ENCODE results near the gene NEURL2.
"Not testable (repeated sequence)": the region's sequence is repeated elsewhere in the genome, so short reads cannot be mapped to it uniquely, and the experiment has no call there.

- TF ChIP-seq, protein P1, sequence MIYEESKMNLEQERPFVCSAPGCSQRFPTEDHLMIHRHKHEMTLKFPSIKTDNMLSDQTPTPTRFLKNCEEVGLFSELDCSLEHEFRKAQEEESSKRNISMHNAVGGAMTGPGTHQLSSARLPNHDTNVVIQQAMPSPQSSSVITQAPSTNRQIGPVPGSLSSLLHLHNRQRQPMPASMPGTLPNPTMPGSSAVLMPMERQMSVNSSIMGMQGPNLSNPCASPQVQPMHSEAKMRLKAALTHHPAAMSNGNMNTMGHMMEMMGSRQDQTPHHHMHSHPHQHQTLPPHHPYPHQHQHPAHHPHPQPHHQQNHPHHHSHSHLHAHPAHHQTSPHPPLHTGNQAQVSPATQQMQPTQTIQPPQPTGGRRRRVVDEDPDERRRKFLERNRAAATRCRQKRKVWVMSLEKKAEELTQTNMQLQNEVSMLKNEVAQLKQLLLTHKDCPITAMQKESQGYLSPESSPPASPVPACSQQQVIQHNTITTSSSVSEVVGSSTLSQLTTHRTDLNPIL (CRISPR knock-in tag; IDR thresholded peaks at IDR 0.05; ENCODE audit: low read depth): not testable (repeated sequence)
- not testable (repeated sequence) for TF ChIP-seq TSHZ2 (CRISPR knock-in tag; IDR thresholded peaks at IDR 0.05); ZFP30 (CRISPR knock-in tag; IDR thresholded peaks at IDR 0.05); ZNF8 (CRISPR knock-in tag; IDR thresholded peaks at IDR 0.05); GLIS3 (CRISPR knock-in tag; IDR thresholded peaks at IDR 0.05); ARNTL (CRISPR knock-in tag; IDR thresholded peaks at IDR 0.05; ENCODE audit: borderline replicate concordance, low read depth); ESRRG (CRISPR knock-in tag; IDR thresholded peaks at IDR 0.05); PPARA (CRISPR knock-in tag; IDR thresholded peaks at IDR 0.05; ENCODE audit: borderline replicate concordance); ZFP3 (CRISPR knock-in tag; IDR thresholded peaks at IDR 0.05); SNAI2 (CRISPR knock-in tag; IDR thresholded peaks at IDR 0.05); ZNF565 (CRISPR knock-in tag; conservative IDR thresholded peaks at IDR 0.05; ENCODE audit: low read depth)
- TF ChIP-seq, protein P2, sequence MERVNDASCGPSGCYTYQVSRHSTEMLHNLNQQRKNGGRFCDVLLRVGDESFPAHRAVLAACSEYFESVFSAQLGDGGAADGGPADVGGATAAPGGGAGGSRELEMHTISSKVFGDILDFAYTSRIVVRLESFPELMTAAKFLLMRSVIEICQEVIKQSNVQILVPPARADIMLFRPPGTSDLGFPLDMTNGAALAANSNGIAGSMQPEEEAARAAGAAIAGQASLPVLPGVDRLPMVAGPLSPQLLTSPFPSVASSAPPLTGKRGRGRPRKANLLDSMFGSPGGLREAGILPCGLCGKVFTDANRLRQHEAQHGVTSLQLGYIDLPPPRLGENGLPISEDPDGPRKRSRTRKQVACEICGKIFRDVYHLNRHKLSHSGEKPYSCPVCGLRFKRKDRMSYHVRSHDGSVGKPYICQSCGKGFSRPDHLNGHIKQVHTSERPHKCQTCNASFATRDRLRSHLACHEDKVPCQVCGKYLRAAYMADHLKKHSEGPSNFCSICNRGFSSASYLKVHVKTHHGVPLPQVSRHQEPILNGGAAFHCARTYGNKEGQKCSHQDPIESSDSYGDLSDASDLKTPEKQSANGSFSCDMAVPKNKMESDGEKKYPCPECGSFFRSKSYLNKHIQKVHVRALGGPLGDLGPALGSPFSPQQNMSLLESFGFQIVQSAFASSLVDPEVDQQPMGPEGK (CRISPR knock-in tag; IDR thresholded peaks at IDR 0.05; ENCODE audit: borderline replicate concordance): not testable (repeated sequence)
Measured at GRCh38 chr20:45931680-45932079, 40.7 kb upstream of the NEURL2 start.

All from SK-N-SH treated with all-trans-retinoic acid at 6 μM for 48 hours (cell line).